ENCODE measurements around the gene PRICKLE1. TPM values are rescaled to one million over a fixed set of nuclear protein-coding genes. Genes with fewer than 3 reads are reported as not detected.

Gene PRICKLE1
- total and polyA plus RNA-seq, 10 of the 15 experiments (the other 5 are each of a cell fraction or from before 2014, with no cell fraction given) = 0.47 to 2.8 (median 0.86) TPM

GRCh38 chr12:42576374-42576773 lies 13.2 kb downstream of the PRICKLE1 start (continued):
- TF ChIP-seq, protein P1, sequence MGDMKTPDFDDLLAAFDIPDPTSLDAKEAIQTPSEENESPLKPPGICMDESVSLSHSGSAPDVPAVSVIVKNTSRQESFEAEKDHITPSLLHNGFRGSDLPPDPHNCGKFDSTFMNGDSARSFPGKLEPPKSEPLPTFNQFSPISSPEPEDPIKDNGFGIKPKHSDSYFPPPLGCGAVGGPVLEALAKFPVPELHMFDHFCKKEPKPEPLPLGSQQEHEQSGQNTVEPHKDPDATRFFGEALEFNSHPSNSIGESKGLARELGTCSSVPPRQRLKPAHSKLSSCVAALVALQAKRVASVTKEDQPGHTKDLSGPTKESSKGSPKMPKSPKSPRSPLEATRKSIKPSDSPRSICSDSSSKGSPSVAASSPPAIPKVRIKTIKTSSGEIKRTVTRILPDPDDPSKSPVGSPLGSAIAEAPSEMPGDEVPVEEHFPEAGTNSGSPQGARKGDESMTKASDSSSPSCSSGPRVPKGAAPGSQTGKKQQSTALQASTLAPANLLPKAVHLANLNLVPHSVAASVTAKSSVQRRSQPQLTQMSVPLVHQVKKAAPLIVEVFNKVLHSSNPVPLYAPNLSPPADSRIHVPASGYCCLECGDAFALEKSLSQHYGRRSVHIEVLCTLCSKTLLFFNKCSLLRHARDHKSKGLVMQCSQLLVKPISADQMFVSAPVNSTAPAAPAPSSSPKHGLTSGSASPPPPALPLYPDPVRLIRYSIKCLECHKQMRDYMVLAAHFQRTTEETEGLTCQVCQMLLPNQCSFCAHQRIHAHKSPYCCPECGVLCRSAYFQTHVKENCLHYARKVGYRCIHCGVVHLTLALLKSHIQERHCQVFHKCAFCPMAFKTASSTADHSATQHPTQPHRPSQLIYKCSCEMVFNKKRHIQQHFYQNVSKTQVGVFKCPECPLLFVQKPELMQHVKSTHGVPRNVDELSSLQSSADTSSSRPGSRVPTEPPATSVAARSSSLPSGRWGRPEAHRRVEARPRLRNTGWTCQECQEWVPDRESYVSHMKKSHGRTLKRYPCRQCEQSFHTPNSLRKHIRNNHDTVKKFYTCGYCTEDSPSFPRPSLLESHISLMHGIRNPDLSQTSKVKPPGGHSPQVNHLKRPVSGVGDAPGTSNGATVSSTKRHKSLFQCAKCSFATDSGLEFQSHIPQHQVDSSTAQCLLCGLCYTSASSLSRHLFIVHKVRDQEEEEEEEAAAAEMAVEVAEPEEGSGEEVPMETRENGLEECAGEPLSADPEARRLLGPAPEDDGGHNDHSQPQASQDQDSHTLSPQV (IDR thresholded peaks at IDR 0.05) = no peak
- no peak for TF ChIP-seq RFX5 (IDR thresholded peaks at IDR 0.05; ENCODE audit: low read depth, low read length)
- TF ChIP-seq, protein P2, sequence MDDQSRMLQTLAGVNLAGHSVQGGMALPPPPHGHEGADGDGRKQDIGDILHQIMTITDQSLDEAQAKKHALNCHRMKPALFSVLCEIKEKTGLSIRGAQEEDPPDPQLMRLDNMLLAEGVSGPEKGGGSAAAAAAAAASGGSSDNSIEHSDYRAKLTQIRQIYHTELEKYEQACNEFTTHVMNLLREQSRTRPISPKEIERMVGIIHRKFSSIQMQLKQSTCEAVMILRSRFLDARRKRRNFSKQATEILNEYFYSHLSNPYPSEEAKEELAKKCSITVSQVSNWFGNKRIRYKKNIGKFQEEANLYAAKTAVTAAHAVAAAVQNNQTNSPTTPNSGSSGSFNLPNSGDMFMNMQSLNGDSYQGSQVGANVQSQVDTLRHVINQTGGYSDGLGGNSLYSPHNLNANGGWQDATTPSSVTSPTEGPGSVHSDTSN (IDR thresholded peaks at IDR 0.05; ENCODE audit: insufficient replicate concordance, low read depth, low read length) = no peak
- TF ChIP-seq HDGF (IDR thresholded peaks at IDR 0.05) = no peak
- TF ChIP-seq BCL11A (IDR thresholded peaks at IDR 0.05; ENCODE audit: low read depth, low read length) = no peak
- TF ChIP-seq ZNF207 (IDR thresholded peaks at IDR 0.05; ENCODE audit: borderline replicate concordance) = no peak

DNA sequence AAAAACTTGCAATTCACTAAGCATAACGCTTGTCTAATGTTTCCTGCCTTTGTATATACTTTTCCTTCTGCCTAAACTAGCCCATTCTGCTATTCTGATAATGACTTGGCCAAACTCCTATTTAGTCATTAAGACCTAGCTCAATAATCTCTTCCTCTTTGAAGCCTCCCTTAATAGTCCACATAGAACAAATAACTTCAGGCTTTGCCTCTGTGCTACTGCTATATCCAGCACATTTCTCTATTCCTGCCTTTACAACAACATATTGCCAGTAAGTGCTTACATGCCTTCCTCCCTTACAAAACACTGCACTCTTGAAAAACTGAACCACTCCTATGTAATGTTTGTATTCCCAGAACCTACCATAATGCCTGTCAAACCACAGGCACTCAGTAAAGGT lies 13.8 kb downstream of the PRICKLE1 start:
- BruUV-seq (replicated peaks) = no TSS peak
- SMC1A ChIA-PET (ENCODE audit: uncharacterized antibody, unreplicated experiment) = interaction anchor here (1.1 kb wide), 1 partner anchor 11 kb away, joined by 3 read pairs; no protein-coding TSS in a partner anchor
- Histone ChIP-seq H3K9me3 (replicated peaks; ENCODE audit: control insufficient read depth, insufficient read depth, low read length) (no peaks in the 10 kb centered on the region), H3K36me3 (ENCODE audit: control insufficient read depth in 2 of 2, insufficient read depth in 2 of 2, low read length in 1 of 2) (no peaks in the 10 kb centered on the region), H3K79me2 (ENCODE audit: control insufficient read depth, insufficient read depth, low read length) (no peaks in the 10 kb centered on the region), H4K20me1 (ENCODE audit: control insufficient read depth, insufficient read depth) (no peaks in the 10 kb centered on the region), H2AFZ (ENCODE audit: control insufficient read depth, low read depth, low read length) (no peak overlapping the region), H3K27ac (ENCODE audit: control insufficient read depth, insufficient read depth) (no peak overlapping the region), H3K4me1 (ENCODE audit: control insufficient read depth, insufficient read depth, low read length) (no peaks in the 10 kb centered on the region; the same call in 1 of the 2 replicates), H3K27me3 (replicated peaks in 1 of 2; ENCODE audit: control insufficient read depth in 2 of 2, insufficient read depth in 2 of 2, low read length in 1 of 2) (peaks cover 0 to 4% of the 10 kb centered on the region in 2 experiments; a peak in 1 of 4 replicates), H3K4me2 (ENCODE audit: control insufficient read depth, insufficient read depth) (no peak overlapping the region), H3K9ac (ENCODE audit: control insufficient read depth, insufficient read depth, low read length) (no peak overlapping the region), H3K4me3 (no peak overlapping the region)
- no peak for TF ChIP-seq CHD4 (IDR thresholded peaks at IDR 0.05)
- no peak for TF ChIP-seq ZNF217 (IDR thresholded peaks at IDR 0.05)
- no peak for TF ChIP-seq NR2C2 (IDR thresholded peaks at IDR 0.05; ENCODE audit: borderline replicate concordance, control insufficient read depth, insufficient read length, low read depth)
- TF ChIP-seq DPF2 (IDR thresholded peaks at IDR 0.05) = no peak
- TF ChIP-seq SUZ12 (IDR thresholded peaks at IDR 0.05; ENCODE audit: unreplicated experiment) = no peak
- TF ChIP-seq, protein P3, sequence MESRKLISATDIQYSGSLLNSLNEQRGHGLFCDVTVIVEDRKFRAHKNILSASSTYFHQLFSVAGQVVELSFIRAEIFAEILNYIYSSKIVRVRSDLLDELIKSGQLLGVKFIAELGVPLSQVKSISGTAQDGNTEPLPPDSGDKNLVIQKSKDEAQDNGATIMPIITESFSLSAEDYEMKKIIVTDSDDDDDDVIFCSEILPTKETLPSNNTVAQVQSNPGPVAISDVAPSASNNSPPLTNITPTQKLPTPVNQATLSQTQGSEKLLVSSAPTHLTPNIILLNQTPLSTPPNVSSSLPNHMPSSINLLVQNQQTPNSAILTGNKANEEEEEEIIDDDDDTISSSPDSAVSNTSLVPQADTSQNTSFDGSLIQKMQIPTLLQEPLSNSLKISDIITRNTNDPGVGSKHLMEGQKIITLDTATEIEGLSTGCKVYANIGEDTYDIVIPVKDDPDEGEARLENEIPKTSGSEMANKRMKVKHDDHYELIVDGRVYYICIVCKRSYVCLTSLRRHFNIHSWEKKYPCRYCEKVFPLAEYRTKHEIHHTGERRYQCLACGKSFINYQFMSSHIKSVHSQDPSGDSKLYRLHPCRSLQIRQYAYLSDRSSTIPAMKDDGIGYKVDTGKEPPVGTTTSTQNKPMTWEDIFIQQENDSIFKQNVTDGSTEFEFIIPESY (IDR thresholded peaks at IDR 0.05) = no peak
- POLR2A ChIA-PET = no interaction called here
- WGBS (ENCODE audit: insufficient coverage, insufficient replicate concordance, low lambda C conversion rate, missing lambda C conversion rate) = 0% methylated on average over 1 of the region's 1 CpG
- CTCF ChIA-PET = interaction anchor here (1.4 kb wide), 1 partner anchor 11 kb away, joined by 3 read pairs; no protein-coding TSS in a partner anchor
- no peak; the same call in 2 of the 3 replicates for ATAC-seq
- RAD21 ChIA-PET (ENCODE audit: unreplicated experiment) = interaction anchor here (0.9 kb wide), 1 partner anchor 763 kb away, joined by 3 read pairs; no protein-coding TSS in a partner anchor
- FAIRE-seq = no peak
- no peak for DNase-seq (ENCODE audit: low read depth, low spot score)
- in situ Hi-C loops (cut with MboI) (no loop called here), intact Hi-C loops (cut with micrococcal nuclease; ENCODE audit: unreplicated experiment) (loop anchor here (10.0 kb wide), 1 partner anchor 171 kb away; no protein-coding TSS in a partner anchor)

Measured in GM12878 (cell line).